ENCODE data around the gene UBL4A.

UBL4A gene

GRCh38 chrX:154519389-154519788 lies 33.0 kb upstream of the UBL4A start:
- no peak for DNase-seq

GRCh38 chrX:154517101-154517781 lies 30.8 kb upstream of the UBL4A start:
- Histone ChIP-seq H3K27me3 (replicated peaks; ENCODE audit: control insufficient read depth, insufficient read depth, low read length, poor library complexity, severe bottlenecking) (no peaks in the 10 kb centered on the region), H3K27ac (ENCODE audit: insufficient read depth, low read length, poor library complexity, severe bottlenecking) (no peak overlapping the region), H3K4me1 (ENCODE audit: control insufficient read depth, insufficient read depth, low read length, poor library complexity, severe bottlenecking) (no peaks in the 10 kb centered on the region), H3K4me3 (ENCODE audit: insufficient read depth, low read depth, low read length, poor library complexity, severe bottlenecking) (no peak overlapping the region), H3K36me3 (ENCODE audit: control insufficient read depth, insufficient read depth, low read length) (no peaks in the 10 kb centered on the region), H3K9me3 (ENCODE audit: control insufficient read depth, low read length) (no peaks in the 10 kb centered on the region)
- DNase-seq: no peak

More at GRCh38 chrX:154519389-154519788, 33.0 kb upstream of the UBL4A start:
- H3K9me3 ChIP-seq (ENCODE audit: control insufficient read depth, low read length): no peaks in the 10 kb centered on the region
- no peaks in the 10 kb centered on the region for H3K36me3 ChIP-seq (ENCODE audit: control insufficient read depth, insufficient read depth, low read length)
- no peak overlapping the region for H3K4me3 ChIP-seq (ENCODE audit: insufficient read depth, low read depth, low read length, poor library complexity, severe bottlenecking)
- H3K4me1 ChIP-seq (ENCODE audit: control insufficient read depth, insufficient read depth, low read length, poor library complexity, severe bottlenecking): no peaks in the 10 kb centered on the region
- H3K27ac ChIP-seq (ENCODE audit: insufficient read depth, low read length, poor library complexity, severe bottlenecking): no peak overlapping the region
- no peaks in the 10 kb centered on the region for H3K27me3 ChIP-seq (replicated peaks; ENCODE audit: control insufficient read depth, insufficient read depth, low read length, poor library complexity, severe bottlenecking)

GRCh38 chrX:154516656-154517100 lies 30.3 kb upstream of the UBL4A start:
- peak in 1 of 3 donors; percentile 2 for DNase-seq
- H3K4me1 ChIP-seq (ENCODE audit: control insufficient read depth, insufficient read depth, low read length, poor library complexity, severe bottlenecking): no peaks in the 10 kb centered on the region
- no peaks in the 10 kb centered on the region for H3K9me3 ChIP-seq (ENCODE audit: control insufficient read depth, low read length)
- H3K27ac ChIP-seq (ENCODE audit: insufficient read depth, low read length, poor library complexity, severe bottlenecking): peak overlapping the region; percentile 60
- no peaks in the 10 kb centered on the region for H3K36me3 ChIP-seq (ENCODE audit: control insufficient read depth, insufficient read depth, low read length)
- no peaks in the 10 kb centered on the region for H3K27me3 ChIP-seq (replicated peaks; ENCODE audit: control insufficient read depth, insufficient read depth, low read length, poor library complexity, severe bottlenecking)
- H3K4me3 ChIP-seq (ENCODE audit: insufficient read depth, low read depth, low read length, poor library complexity, severe bottlenecking): peak overlapping the region; percentile 40

- H3K4me1 ChIP-seq (ENCODE audit: control insufficient read depth, insufficient read depth, low read length, poor library complexity, severe bottlenecking): no peaks in the 10 kb centered on the region
- DNase-seq: peak; percentile 87 to 89 (median 87)
- H3K36me3 ChIP-seq (ENCODE audit: control insufficient read depth, insufficient read depth, low read length): no peaks in the 10 kb centered on the region
- peak within 1 kb of the TSS; percentile 83 for H3K27ac ChIP-seq (ENCODE audit: insufficient read depth, low read length, poor library complexity, severe bottlenecking)
- H3K9me3 ChIP-seq (ENCODE audit: control insufficient read depth, low read length): no peaks in the 10 kb centered on the region
- no peaks in the 10 kb centered on the region for H3K27me3 ChIP-seq (replicated peaks; ENCODE audit: control insufficient read depth, insufficient read depth, low read length, poor library complexity, severe bottlenecking)
- peak within 1 kb of the TSS; percentile 67 for H3K4me3 ChIP-seq (ENCODE audit: insufficient read depth, low read depth, low read length, poor library complexity, severe bottlenecking)
Observed at GRCh38 chrX:154515966-154516655, 29.7 kb upstream of the UBL4A start, which contains the start of gene FAM3A. Gene FAM3A (minus strand): TSS chrX:154516232. CDS start chrX:154515772, 460 bp downstream.

GRCh38 chrX:154515090-154515965 lies 28.9 kb upstream of the UBL4A start:
- Histone ChIP-seq H3K27ac (ENCODE audit: insufficient read depth, low read length, poor library complexity, severe bottlenecking) (peak overlapping the region; percentile 83), H3K36me3 (ENCODE audit: control insufficient read depth, insufficient read depth, low read length) (no peaks in the 10 kb centered on the region), H3K4me1 (ENCODE audit: control insufficient read depth, insufficient read depth, low read length, poor library complexity, severe bottlenecking) (no peaks in the 10 kb centered on the region), H3K27me3 (replicated peaks; ENCODE audit: control insufficient read depth, insufficient read depth, low read length, poor library complexity, severe bottlenecking) (no peaks in the 10 kb centered on the region), H3K4me3 (ENCODE audit: insufficient read depth, low read depth, low read length, poor library complexity, severe bottlenecking) (peak overlapping the region; percentile 67), H3K9me3 (ENCODE audit: control insufficient read depth, low read length) (no peaks in the 10 kb centered on the region)
- DNase-seq: peak in 1 of 3 donors; percentile 7

- no peak overlapping the region for H3K4me3 ChIP-seq (ENCODE audit: insufficient read depth, low read depth, low read length, poor library complexity, severe bottlenecking)
- no peak for DNase-seq
- H3K27ac ChIP-seq (ENCODE audit: insufficient read depth, low read length, poor library complexity, severe bottlenecking): no peak overlapping the region
- no peaks in the 10 kb centered on the region for H3K27me3 ChIP-seq (replicated peaks; ENCODE audit: control insufficient read depth, insufficient read depth, low read length, poor library complexity, severe bottlenecking)
- no peaks in the 10 kb centered on the region for H3K36me3 ChIP-seq (ENCODE audit: control insufficient read depth, insufficient read depth, low read length)
- H3K4me1 ChIP-seq (ENCODE audit: control insufficient read depth, insufficient read depth, low read length, poor library complexity, severe bottlenecking): no peaks in the 10 kb centered on the region
- H3K9me3 ChIP-seq (ENCODE audit: control insufficient read depth, low read length): no peaks in the 10 kb centered on the region
Observed at GRCh38 chrX:154513716-154514115, 27.3 kb upstream of the UBL4A start.

- no peaks in the 10 kb centered on the region for H3K36me3 ChIP-seq (ENCODE audit: control insufficient read depth, insufficient read depth, low read length)
- H3K27me3 ChIP-seq (replicated peaks; ENCODE audit: control insufficient read depth, insufficient read depth, low read length, poor library complexity, severe bottlenecking): no peaks in the 10 kb centered on the region
- DNase-seq: no peak
- no peaks in the 10 kb centered on the region for H3K9me3 ChIP-seq (ENCODE audit: control insufficient read depth, low read length)
- H3K4me3 ChIP-seq (ENCODE audit: insufficient read depth, low read depth, low read length, poor library complexity, severe bottlenecking): no peak overlapping the region
- no peaks in the 10 kb centered on the region for H3K4me1 ChIP-seq (ENCODE audit: control insufficient read depth, insufficient read depth, low read length, poor library complexity, severe bottlenecking)
- no peak overlapping the region for H3K27ac ChIP-seq (ENCODE audit: insufficient read depth, low read length, poor library complexity, severe bottlenecking)
Observed at GRCh38 chrX:154512879-154513553, 26.6 kb upstream of the UBL4A start.

- Histone ChIP-seq H3K27me3 (replicated peaks; ENCODE audit: control insufficient read depth, insufficient read depth, low read length, poor library complexity, severe bottlenecking) (no peaks in the 10 kb centered on the region), H3K4me1 (ENCODE audit: control insufficient read depth, insufficient read depth, low read length, poor library complexity, severe bottlenecking) (no peaks in the 10 kb centered on the region), H3K9me3 (ENCODE audit: control insufficient read depth, low read length) (no peaks in the 10 kb centered on the region), H3K4me3 (ENCODE audit: insufficient read depth, low read depth, low read length, poor library complexity, severe bottlenecking) (no peak overlapping the region), H3K27ac (ENCODE audit: insufficient read depth, low read length, poor library complexity, severe bottlenecking) (peak overlapping the region; percentile 32), H3K36me3 (ENCODE audit: control insufficient read depth, insufficient read depth, low read length) (no peaks in the 10 kb centered on the region)
- no peak for DNase-seq
Observed at GRCh38 chrX:154511761-154512160, 25.3 kb upstream of the UBL4A start.

GRCh38 chrX:154509455-154509854 lies 23.0 kb upstream of the UBL4A start:
- Histone ChIP-seq H3K9me3 (ENCODE audit: control insufficient read depth, low read length) (no peaks in the 10 kb centered on the region), H3K36me3 (ENCODE audit: control insufficient read depth, insufficient read depth, low read length) (no peaks in the 10 kb centered on the region), H3K4me3 (ENCODE audit: insufficient read depth, low read depth, low read length, poor library complexity, severe bottlenecking) (no peak overlapping the region), H3K4me1 (ENCODE audit: control insufficient read depth, insufficient read depth, low read length, poor library complexity, severe bottlenecking) (no peaks in the 10 kb centered on the region), H3K27me3 (replicated peaks; ENCODE audit: control insufficient read depth, insufficient read depth, low read length, poor library complexity, severe bottlenecking) (no peaks in the 10 kb centered on the region), H3K27ac (ENCODE audit: insufficient read depth, low read length, poor library complexity, severe bottlenecking) (no peak overlapping the region)
- DNase-seq: no peak
